Stimulated activated CD4-positive, alpha-beta T cell treated with anti-CD3 and anti-CD28 coated beads, TNF-alpha, amount 100 ng/mL, for 4 hours (primary cell): ENCODE measurements around the gene IL17F.

Experiments used
- DNase-seq, 3 experiments: peaks; one replicate each; pipeline ENCODE4 v3.0.0-alpha.2; 2020; ENCODE audit warnings: low read depth in 3 of 3

The IL17F gene

DNA sequence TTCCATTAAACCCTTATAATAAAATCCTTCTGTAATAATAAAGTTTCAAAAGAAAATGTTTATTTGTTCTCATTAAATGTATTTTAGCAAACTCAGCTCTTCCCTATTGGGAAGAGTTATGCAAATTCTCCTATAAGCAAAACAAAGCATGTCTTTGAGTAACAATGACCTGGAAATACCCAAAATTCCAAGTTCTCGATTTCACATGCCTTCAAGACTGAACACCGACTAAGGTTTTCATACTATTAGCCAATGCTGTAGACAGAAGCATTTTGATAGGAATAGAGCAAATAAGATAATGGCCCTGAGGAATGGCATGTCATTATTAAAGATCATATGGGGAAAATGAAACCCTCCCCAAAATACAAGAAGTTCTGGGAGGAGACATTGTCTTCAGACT lies 54.3 kb downstream of the IL17F start:
- DNase-seq, result no peak

DNA sequence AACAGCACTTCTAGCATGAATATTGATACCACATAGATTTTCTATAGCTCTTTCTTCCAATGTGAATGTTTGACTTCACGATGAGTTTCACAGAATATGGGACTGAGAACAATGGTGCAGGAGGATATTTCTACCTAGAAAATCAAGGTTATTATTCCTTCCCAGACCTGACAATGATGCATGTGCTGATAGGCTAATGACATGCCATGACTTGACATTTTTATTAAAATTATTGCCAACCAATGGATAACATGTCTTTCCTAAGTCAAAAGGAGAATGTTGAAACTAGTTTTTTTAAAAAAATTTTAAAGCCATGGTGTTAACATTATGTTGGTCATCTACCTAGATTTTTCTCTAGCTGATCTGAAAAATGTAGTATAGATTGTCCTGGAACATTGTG lies 57.2 kb downstream of the IL17F start:
- no peak for DNase-seq
